BJ (cell line): ENCODE results near the gene DNAJB13. TPM values are rescaled to one million over a fixed set of nuclear protein-coding genes. Genes with fewer than 3 reads are reported as not detected.

ENCODE experiments used
- CTCF ChIA-PET: fragments of 350-600 bp; formaldehyde crosslinking; extraction: SDS; loops from one replicate; lab custom pipeline; 2021; ENCODE audit warnings: antibody characterized with exemption, inconsistent platforms; lab: Yijun Ruan, JAX
- POLR2A ChIA-PET: fragments of 300-600 bp; sonication (Branson Sonifier 250); formaldehyde crosslinking; extraction: SDS; loops from one replicate; lab custom pipeline; 2021; ENCODE audit warnings: antibody characterized with exemption; lab: Charles Lee
- DNase-seq: peaks from one replicate; pipeline ENCODE4 v3.0.0-alpha.2; 2011; ENCODE audit warnings: low read depth
- H3K27me3 ChIP-seq: 2 replicates; pipeline ENCODE4 v1.6.0; 2011; ENCODE audit warnings: low read length; ENCODE audit not compliant: control insufficient read depth, insufficient read depth
- H3K36me3 ChIP-seq: 2 replicates; pipeline ENCODE4 v1.5.1; 2011; ENCODE audit warnings: low read length; ENCODE audit not compliant: control insufficient read depth, insufficient read depth
- H3K4me3 ChIP-seq: 2 replicates; pipeline ENCODE4 v1.5.1; 2011; ENCODE audit warnings: low read depth, mild to moderate bottlenecking, control low read depth, low read length
- polyA plus RNA-seq: library from polyadenylated mRNA; depleted of rRNA; stranded (reverse); fragments of >200 nt; gene quantifications from 2 replicates; pipeline ENCODE4 v1.2.3, GENCODE V29; 2011
- TF ChIP-seq, protein P1 (sequence below): IDR thresholded peaks from 2 replicates; pipeline ENCODE4 v1.5.1; 2011; ENCODE audit warnings: low read depth, mild to moderate bottlenecking, control low read depth, inconsistent platforms, low read length, moderate library complexity; ENCODE audit not compliant: insufficient read depth

DNAJB13 gene
- polyA plus RNA-seq, 1 experiment: 0.47 TPM

DNA sequence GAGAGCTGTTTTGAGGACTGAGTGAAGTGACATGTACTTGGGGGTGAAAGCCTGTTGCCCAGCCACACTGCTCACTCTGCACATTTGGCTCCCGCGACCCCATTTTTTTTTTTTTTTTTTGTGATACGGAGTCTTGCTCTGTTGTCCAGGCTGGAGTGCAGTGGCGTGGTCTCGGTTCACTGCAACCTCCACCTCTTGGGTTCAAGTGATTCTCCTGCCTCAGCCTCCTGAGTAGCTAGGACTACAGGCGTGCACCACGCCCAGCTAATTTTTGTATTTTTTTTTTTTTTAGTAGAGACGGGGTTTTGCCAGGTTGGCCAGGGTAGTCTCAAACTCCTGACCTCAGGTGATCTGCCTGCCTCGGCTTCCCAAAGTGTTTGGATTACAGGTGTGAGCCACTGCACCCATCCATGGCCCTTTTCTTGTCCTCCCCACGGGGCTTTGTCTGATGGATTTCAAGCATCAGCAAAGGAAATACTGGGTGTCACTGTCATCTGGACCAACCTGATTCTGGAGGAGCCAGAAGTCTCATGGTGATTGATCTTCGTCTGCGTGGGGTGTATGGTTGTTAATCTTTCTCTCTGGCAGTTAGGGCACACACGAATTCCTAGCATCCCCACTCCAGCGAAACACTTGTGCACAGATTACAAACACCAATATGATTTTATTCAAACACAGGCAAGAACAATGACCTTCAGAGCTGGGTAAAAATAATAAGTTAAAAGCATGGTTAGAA, 61.4 kb downstream of the DNAJB13 start:
- TF ChIP-seq, protein P1, sequence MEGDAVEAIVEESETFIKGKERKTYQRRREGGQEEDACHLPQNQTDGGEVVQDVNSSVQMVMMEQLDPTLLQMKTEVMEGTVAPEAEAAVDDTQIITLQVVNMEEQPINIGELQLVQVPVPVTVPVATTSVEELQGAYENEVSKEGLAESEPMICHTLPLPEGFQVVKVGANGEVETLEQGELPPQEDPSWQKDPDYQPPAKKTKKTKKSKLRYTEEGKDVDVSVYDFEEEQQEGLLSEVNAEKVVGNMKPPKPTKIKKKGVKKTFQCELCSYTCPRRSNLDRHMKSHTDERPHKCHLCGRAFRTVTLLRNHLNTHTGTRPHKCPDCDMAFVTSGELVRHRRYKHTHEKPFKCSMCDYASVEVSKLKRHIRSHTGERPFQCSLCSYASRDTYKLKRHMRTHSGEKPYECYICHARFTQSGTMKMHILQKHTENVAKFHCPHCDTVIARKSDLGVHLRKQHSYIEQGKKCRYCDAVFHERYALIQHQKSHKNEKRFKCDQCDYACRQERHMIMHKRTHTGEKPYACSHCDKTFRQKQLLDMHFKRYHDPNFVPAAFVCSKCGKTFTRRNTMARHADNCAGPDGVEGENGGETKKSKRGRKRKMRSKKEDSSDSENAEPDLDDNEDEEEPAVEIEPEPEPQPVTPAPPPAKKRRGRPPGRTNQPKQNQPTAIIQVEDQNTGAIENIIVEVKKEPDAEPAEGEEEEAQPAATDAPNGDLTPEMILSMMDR: no peak
- H3K4me3 ChIP-seq: no peak overlapping the region
- POLR2A ChIA-PET: no interaction called here
- H3K36me3 ChIP-seq: peaks cover 10% of the 10 kb centered on the region
- no peak for DNase-seq
- H3K27me3 ChIP-seq: no peaks in the 10 kb centered on the region
- CTCF ChIA-PET: no interaction called here

DNA sequence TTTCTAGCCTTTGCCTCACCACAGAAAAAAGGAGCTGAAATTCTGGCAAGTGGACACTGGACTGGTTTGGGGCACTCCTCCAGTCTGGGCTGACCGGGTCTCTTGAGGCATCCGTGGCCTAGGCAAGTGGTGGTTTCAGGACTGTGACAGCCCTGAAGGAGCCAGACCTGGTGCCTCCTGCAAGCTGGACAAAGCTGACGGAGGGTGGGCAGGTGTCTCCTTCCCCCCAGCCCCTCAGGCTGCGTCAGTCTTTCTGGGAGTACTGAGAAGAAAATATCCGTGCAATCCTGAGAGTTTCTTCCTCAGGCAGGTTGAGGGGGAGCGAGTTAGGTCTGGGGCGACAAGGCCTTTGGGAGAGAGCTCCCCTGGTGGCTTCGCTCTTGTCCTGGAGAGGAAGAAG, 62.3 kb downstream of the DNAJB13 start:
- DNase-seq: no peak
- TF ChIP-seq, protein P1: no peak
- Histone ChIP-seq H3K4me3 (no peak overlapping the region), H3K36me3 (peaks cover 10% of the 10 kb centered on the region), H3K27me3 (no peaks in the 10 kb centered on the region)
- ChIA-PET POLR2A (no interaction called here), CTCF (no interaction called here)

DNA sequence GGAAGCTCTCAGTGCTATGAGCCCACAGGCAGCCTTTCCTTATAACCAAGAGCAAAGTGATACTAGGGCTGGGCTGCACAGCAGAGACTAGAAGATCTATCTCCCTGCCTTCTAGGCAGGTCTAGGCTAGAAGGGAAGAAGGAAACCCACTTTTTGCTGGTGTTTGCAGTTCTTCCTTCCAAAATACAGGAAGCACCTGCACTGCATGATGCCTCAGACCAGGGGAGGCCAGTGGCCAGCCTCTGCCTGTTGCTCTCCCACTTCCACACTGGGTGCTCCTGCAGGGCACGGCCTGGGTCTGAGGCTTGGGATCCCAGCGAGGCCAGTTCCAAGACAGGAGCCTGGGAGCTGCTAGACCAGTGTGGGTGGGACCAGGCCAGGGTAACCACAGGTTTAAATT, 64.1 kb downstream of the DNAJB13 start:
- H3K4me3 ChIP-seq: no peak overlapping the region
- DNase-seq: no peak
- H3K27me3 ChIP-seq: no peaks in the 10 kb centered on the region
- CTCF ChIA-PET: interaction anchor here (1.2 kb wide), 1 partner anchor 20 kb away, joined by 4 read pairs; no protein-coding TSS in a partner anchor
- POLR2A ChIA-PET: interaction anchor here (0.6 kb wide), 1 partner anchor 180 kb away, joined by 5 read pairs; no protein-coding TSS in a partner anchor
- TF ChIP-seq, protein P1: no peak
- peaks cover 7% of the 10 kb centered on the region for H3K36me3 ChIP-seq

DNA sequence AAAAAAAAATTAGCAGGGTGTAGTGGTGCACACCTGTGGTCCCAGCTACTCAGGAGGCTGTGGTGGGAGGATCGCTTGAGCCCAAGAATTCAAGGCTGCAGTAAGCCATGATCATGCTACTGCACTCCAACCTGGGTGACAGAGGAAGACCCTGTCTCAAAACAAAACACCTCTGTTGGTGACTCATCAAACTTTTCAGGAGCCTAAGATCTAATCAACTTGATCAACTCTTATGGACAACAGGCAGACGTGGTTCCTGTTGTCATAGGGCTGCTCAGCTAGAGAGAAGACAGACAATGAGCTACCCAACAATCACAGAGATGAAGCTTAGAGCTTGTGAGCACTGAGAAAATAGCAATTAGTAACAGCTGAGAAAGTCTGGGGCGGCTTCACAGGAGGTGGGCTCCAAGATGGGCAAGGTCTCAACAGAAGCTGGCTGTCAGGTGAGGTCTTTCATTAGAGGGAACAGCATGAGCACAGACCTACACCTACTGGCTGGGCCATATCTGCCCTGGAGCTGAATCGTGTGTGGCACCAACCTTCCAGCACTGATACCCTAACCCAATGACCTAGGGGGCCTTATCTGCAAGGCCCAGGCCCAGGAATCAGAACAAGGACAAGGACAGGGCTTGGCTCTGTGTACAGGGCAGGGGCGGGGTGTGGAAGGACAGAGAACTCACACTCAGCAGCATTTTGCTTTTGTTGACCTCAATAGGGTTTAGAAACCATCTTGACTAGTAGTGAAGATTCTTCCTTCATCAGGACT, 65.3 kb downstream of the DNAJB13 start:
- Histone ChIP-seq H3K36me3 (peaks cover 9% of the 10 kb centered on the region), H3K4me3 (no peak overlapping the region), H3K27me3 (no peaks in the 10 kb centered on the region)
- TF ChIP-seq, protein P1: no peak
- DNase-seq: no peak
- ChIA-PET CTCF (interaction anchor here (0.9 to 1.2 kb wide), 2 partner anchors 14 to 22 kb away, joined by 3 to 4 read pairs; no protein-coding TSS in a partner anchor), POLR2A (no interaction called here)

DNA sequence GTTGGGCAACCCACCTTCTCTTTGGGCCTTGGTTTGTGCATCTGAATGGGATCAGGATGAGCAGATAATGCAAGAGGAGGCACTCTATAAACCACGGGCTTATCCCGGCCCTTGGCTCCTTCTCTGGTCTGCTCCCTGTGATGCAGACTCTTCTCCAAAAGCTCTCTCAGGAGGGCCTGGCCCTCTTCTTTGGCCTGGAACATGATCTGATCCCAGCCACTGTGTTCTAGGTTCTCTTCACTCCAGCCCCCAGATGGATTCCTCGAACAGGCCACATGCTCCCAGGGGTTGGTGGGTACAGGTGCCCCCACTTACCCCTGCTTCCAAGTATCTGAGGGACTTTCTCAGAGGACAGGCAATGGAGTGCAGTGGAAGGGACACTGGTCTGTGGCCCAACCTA, 66.8 kb downstream of the DNAJB13 start:
- H3K4me3 ChIP-seq: no peak overlapping the region
- H3K27me3 ChIP-seq: no peaks in the 10 kb centered on the region
- POLR2A ChIA-PET: no interaction called here
- H3K36me3 ChIP-seq: peaks cover 9% of the 10 kb centered on the region
- TF ChIP-seq, protein P1: no peak
- CTCF ChIA-PET: interaction anchor here (0.7 kb wide), 1 partner anchor 18 kb away, joined by 4 read pairs; no protein-coding TSS in a partner anchor
- no peak for DNase-seq
